HepG2 (cell line): Measurements from ENCODE around the gene MINDY2. TPM values are rescaled to one million over a fixed set of nuclear protein-coding genes. Genes with fewer than 3 reads are reported as not detected.

ENCODE experiments used
- ATAC-seq: fragments of 200-7000 bp; cut with Tn5 transposase; 3 replicates; pipeline ENCODE4 v1.9.1; 2020; ENCODE audit warnings: mild to moderate bottlenecking, moderate library complexity
- BruUV-seq: library from RNA; stranded (reverse); fragments of 400-500 nt; replicated peaks from 2 replicates; lab custom pipeline; 2021; lab: Mats Ljungman, UMichigan
- CTCF ChIA-PET: fragments of 300-600 bp; formaldehyde crosslinking; extraction: SDS; loops from one replicate; lab custom pipeline; 2021; ENCODE audit warnings: low total read pairs, inconsistent platforms, low intra/inter-chr PET ratio; lab: Yijun Ruan, JAX
- POLR2A ChIA-PET: fragments of 350-600 bp; sonication (Branson Sonifier 250); formaldehyde crosslinking; loops from one replicate; lab custom pipeline; 2020; ENCODE audit warnings: antibody characterized with exemption, inconsistent platforms; lab: Yijun Ruan, JAX
- DNase-seq: peaks from one replicate; pipeline ENCODE4 v3.0.0-alpha.2; 2015; ENCODE audit warnings: low spot score
- FAIRE-seq: peaks from 3 replicates; lab custom pipeline; 2011; peaks lifted over from hg19 to GRCh38; lab: Jason Lieb, UNC
- H2AFZ ChIP-seq: one replicate; pipeline ENCODE4 v1.6.1; 2011; ENCODE audit warnings: low read length, inconsistent platforms
- H3K27ac ChIP-seq: fragments of 300-600 bp; 3 replicates; pipeline ENCODE4 v1.8.0; 2011; ENCODE audit warnings: mixed run types, mild to moderate bottlenecking, mixed read lengths, low read length, inconsistent platforms; ENCODE audit not compliant: insufficient read depth; ENCODE audit errors: extremely low read length
- H3K27me3 ChIP-seq, 2 experiments: fragments of 200-600 bp in 1 of 2; 2 replicates in 1 of 2; 3 replicates in 1 of 2; pipeline versions ENCODE4 v1.6.0 to v1.8.0; 2011; ENCODE audit warnings: low read length in 2 of 2, mild to moderate bottlenecking in 2 of 2, moderate library complexity in 2 of 2, inconsistent platforms in 1 of 2; ENCODE audit not compliant: insufficient read depth in 2 of 2, control insufficient read depth in 1 of 2
- H3K36me3 ChIP-seq, 2 experiments: fragments of 200-600 bp in 1 of 2; replicated peaks in 1 of 2; 2 replicates in 1 of 2; 3 replicates in 1 of 2; pipeline versions ENCODE4 v1.5.1 to v1.8.0; 2011; ENCODE audit warnings: low read length in 2 of 2, inconsistent platforms in 1 of 2; ENCODE audit not compliant: insufficient read depth in 2 of 2, control insufficient read depth in 1 of 2
- H3K4me1 ChIP-seq: 2 replicates; pipeline ENCODE4 v1.5.1; 2012; ENCODE audit warnings: low read length, inconsistent platforms; ENCODE audit not compliant: insufficient read depth
- H3K4me2 ChIP-seq: 2 replicates; pipeline ENCODE4 v1.6.0; 2011; ENCODE audit warnings: low read depth, low read length, inconsistent platforms
- H3K4me3 ChIP-seq, 3 experiments: fragments of 200-600 bp in 1 of 3; sonication (generic), shearing (Covaris generic) in 1 of 3; replicated peaks in 1 of 3; 2 replicates each; pipeline ENCODE4 v1.5.1; 2011 to 2016; ENCODE audit warnings: low read length in 3 of 3, inconsistent platforms in 2 of 3, low read depth in 2 of 3, mild to moderate bottlenecking in 2 of 3, control low read depth in 1 of 3, mixed read lengths in 1 of 3; ENCODE audit not compliant: insufficient read depth in 1 of 3
- H3K79me2 ChIP-seq: one replicate; pipeline ENCODE4 v1.6.1; 2011; ENCODE audit warnings: low read length, inconsistent platforms; ENCODE audit not compliant: insufficient read depth
- H3K9ac ChIP-seq: 2 replicates; pipeline ENCODE4 v1.6.0; 2011; ENCODE audit warnings: mild to moderate bottlenecking, low read depth, low read length, inconsistent platforms; ENCODE audit not compliant: insufficient read depth
- H3K9me3 ChIP-seq: 2 replicates; pipeline ENCODE4 v1.5.1; 2012; ENCODE audit warnings: mild to moderate bottlenecking, low read length
- H4K20me1 ChIP-seq: 2 replicates; pipeline ENCODE4 v1.6.0; 2011; ENCODE audit warnings: inconsistent platforms, mild to moderate bottlenecking, low read length, moderate library complexity; ENCODE audit not compliant: insufficient read depth
- GATA4 ChIP-seq: sonication (generic); IDR thresholded peaks from 2 replicates; pipeline ENCODE4 v1.6.1; 2016; ENCODE audit warnings: antibody characterized with exemption, low read depth, borderline replicate concordance
- HDAC2 ChIP-seq: sonication (generic); formaldehyde crosslinking; IDR thresholded peaks from 2 replicates; pipeline ENCODE4 v1.4.0; 2020; ENCODE audit warnings: missing genetic modification reagents
- HNF1B ChIP-seq: sonication (generic); formaldehyde crosslinking; IDR thresholded peaks from 2 replicates; pipeline ENCODE4 v1.5.1; 2020; ENCODE audit warnings: mild to moderate bottlenecking, moderate library complexity, missing genetic modification reagents
- KLF12 ChIP-seq: sonication (generic); formaldehyde crosslinking; IDR thresholded peaks from 2 replicates; pipeline ENCODE4 v1.4.0; 2020; ENCODE audit warnings: missing genetic modification reagents, borderline replicate concordance
- MBD4 ChIP-seq: IDR thresholded peaks from 2 replicates; pipeline ENCODE4 v1.6.1; 2012; ENCODE audit warnings: low read length, inconsistent platforms, borderline replicate concordance
- RFX5 ChIP-seq: IDR thresholded peaks from 2 replicates; pipeline ENCODE4 v1.6.1; 2011; ENCODE audit warnings: low read depth, low read length, improper control_type of control experiment
- SRSF4 ChIP-seq: fragments of 200-400 bp; formaldehyde crosslinking; IDR thresholded peaks from one replicate; pipeline ENCODE4 v1.6.1; 2018; ENCODE audit warnings: mild to moderate bottlenecking, low read depth, low read length, moderate library complexity; ENCODE audit not compliant: poor library complexity, severe bottlenecking
- SRY ChIP-seq: sonication (generic); formaldehyde crosslinking; IDR thresholded peaks from 2 replicates; pipeline ENCODE4 v1.8.0; 2022; ENCODE audit warnings: mild to moderate bottlenecking, missing genetic modification reagents
- TFE3 ChIP-seq: IDR thresholded peaks from 2 replicates; pipeline ENCODE4 v1.6.1; 2016
- TIGD3 ChIP-seq: sonication (generic); formaldehyde crosslinking; IDR thresholded peaks from 2 replicates; pipeline ENCODE4 v1.5.1; 2020; ENCODE audit warnings: mild to moderate bottlenecking, missing genetic modification reagents, borderline replicate concordance
- ZNF256 ChIP-seq: sonication (generic); formaldehyde crosslinking; conservative IDR thresholded peaks from 2 replicates; pipeline ENCODE4 v1.4.0; 2020; ENCODE audit warnings: missing genetic modification reagents
- ZNF264 ChIP-seq: sonication (generic); formaldehyde crosslinking; IDR thresholded peaks from 2 replicates; pipeline ENCODE4 v1.4.0; 2020; ENCODE audit warnings: missing genetic modification reagents
- ZNF616 ChIP-seq: sonication (generic); formaldehyde crosslinking; IDR thresholded peaks from 2 replicates; pipeline ENCODE4 v1.5.0; 2020; ENCODE audit warnings: low read depth, mild to moderate bottlenecking, missing genetic modification reagents
- ZNF766 ChIP-seq: sonication (generic); formaldehyde crosslinking; IDR thresholded peaks from 2 replicates; pipeline ENCODE4 v1.5.0; 2020; ENCODE audit warnings: missing genetic modification reagents, borderline replicate concordance
- ZSCAN22 ChIP-seq: sonication (generic); formaldehyde crosslinking; IDR thresholded peaks from 2 replicates; pipeline ENCODE4 v1.4.0; 2020; ENCODE audit warnings: mild to moderate bottlenecking, missing genetic modification reagents
- WGBS: methylation state at CpG from one replicate; pipeline ENCODE4 v1.1.6; 2017; ENCODE audit warnings: low lambda C conversion rate; 5-methylcytosine and 5-hydroxymethylcytosine counted together
- in situ Hi-C: cut with HindIII; loops from 2 replicates; pipeline ENCODE4 v1.10.0; 2017; ENCODE audit warnings: low pct_unique_long_range_greater_than_20kb; ENCODE audit not compliant: extremely low pct_ligation_motif_present
- intact Hi-C: fragments of 100-400 bp; cut with micrococcal nuclease; formaldehyde crosslinking; loops from one replicate; pipeline ENCODE4 v1.10.0; 2022; ENCODE audit not compliant: unreplicated experiment
- polyA plus RNA-seq, 8 experiments: library from polyadenylated mRNA; depleted of rRNA in 3 of 8; stranded (reverse) in 7 of 8; unstranded in 1 of 8; fragments of >200 nt; fragmentation: Illumina TruSeq in 4 of 8; extraction: Trizol in 4 of 8; gene quantifications; 2 replicates each; pipeline versions ENCODE4 v1.2.1 to v1.2.3, GENCODE V29; 2011 to 2016; ENCODE audit warnings: low read depth in 4 of 8, missing spikeins in 1 of 8, mixed read lengths in 1 of 8; ENCODE audit not compliant: insufficient read depth in 1 of 8
- total RNA-seq, 5 experiments: library from RNA; depleted of rRNA; stranded (reverse); fragments of >200 nt; fragmentation: Illumina TruSeq; extraction: Trizol; gene quantifications; 2 replicates each; pipeline ENCODE4 v1.2.3, GENCODE V29; 2016; ENCODE audit warnings: low read depth in 1 of 5

Gene MINDY2
- total and polyA plus RNA-seq, 2 of the 13 experiments (the other 11 are each of a cell fraction or from before 2014, with no cell fraction given) = 7.2 to 12.6 TPM

GRCh38 chr15:58737298-58737697 is 33.8 kb upstream of the MINDY2 start:
- intact Hi-C loops (no loop called here), in situ Hi-C loops (no loop called here)
- Histone ChIP-seq H3K4me2 (no peak overlapping the region), H3K4me3 (no peak overlapping the region), H4K20me1 (peaks cover 30% of the 10 kb centered on the region), H3K27ac (no peak overlapping the region), H3K4me1 (peaks cover 82% of the 10 kb centered on the region), H3K9me3 (no peaks in the 10 kb centered on the region), H3K27me3 (no peaks in the 10 kb centered on the region), H3K36me3 (no peaks in the 10 kb centered on the region), H3K9ac (no peak overlapping the region), H2AFZ (no peak overlapping the region), H3K79me2 (peaks cover 95% of the 10 kb centered on the region)
- no peak for ATAC-seq
- POLR2A ChIA-PET = no interaction called here
- no peak for FAIRE-seq
- no peak for TF ChIP-seq SRSF4
- TF ChIP-seq GATA4 = no peak
- no peak for TF ChIP-seq MBD4
- no peak for TF ChIP-seq ZNF256 (CRISPR knock-in tag)
- no peak for TF ChIP-seq ZNF616 (CRISPR knock-in tag)
- no peak for TF ChIP-seq ZNF264
- DNase-seq = no peak
- 98% methylated on average over 3 of the region's 3 CpGs for WGBS
- BruUV-seq = no TSS peak
- CTCF ChIA-PET = no interaction called here

- Histone ChIP-seq H3K36me3 (no peaks in the 10 kb centered on the region), H3K4me1 (peaks cover 82% of the 10 kb centered on the region), H3K4me2 (no peak overlapping the region), H3K27ac (no peak overlapping the region), H3K9me3 (no peaks in the 10 kb centered on the region), H3K4me3 (no peak overlapping the region), H4K20me1 (peaks cover 29% of the 10 kb centered on the region), H3K79me2 (peaks cover 95% of the 10 kb centered on the region), H3K9ac (no peak overlapping the region), H2AFZ (no peak overlapping the region), H3K27me3 (no peaks in the 10 kb centered on the region)
- in situ Hi-C loops (no loop called here), intact Hi-C loops (no loop called here)
- ATAC-seq = no peak
- DNase-seq = no peak
- no TSS peak for BruUV-seq
- no peak for FAIRE-seq
- 95% methylated on average over 1 of the region's 1 CpG for WGBS
- POLR2A ChIA-PET = interaction anchor here (0.8 kb wide), 1 partner anchor 12 kb away, joined by 3 read pairs; no protein-coding TSS in a partner anchor
- CTCF ChIA-PET = no interaction called here
- TF ChIP-seq HDAC2 (CRISPR knock-in tag) = no peak
- no peak for TF ChIP-seq TIGD3 (CRISPR knock-in tag)
- TF ChIP-seq TFE3 (CRISPR knock-in tag) = no peak
- no peak for TF ChIP-seq RFX5
- TF ChIP-seq HNF1B (CRISPR knock-in tag) = no peak
- no peak for TF ChIP-seq ZNF766
- TF ChIP-seq SRY (CRISPR knock-in tag) = no peak
- no peak for TF ChIP-seq ZSCAN22
- no peak for TF ChIP-seq KLF12
These were observed 32.9 kb upstream of the MINDY2 start for GRCh38 chr15:58738046-58738707.
